MM.1S (cell line): Measurements from ENCODE around the gene PRDX2.

ENCODE experiments used
- DNase-seq: peaks from one replicate; pipeline ENCODE4 v3.0.0-alpha.2; 2015
- H2AFZ ChIP-seq: fragments of 300-600 bp; sonication (generic); 2 replicates; pipeline ENCODE4 v1.6.0; 2016; ENCODE audit warnings: antibody characterized with exemption, low read length
- H3F3A ChIP-seq: fragments of 300-600 bp; sonication (generic); 2 replicates; pipeline ENCODE4 v1.6.1; 2016; ENCODE audit warnings: mild to moderate bottlenecking, antibody characterized with exemption, low read length, moderate library complexity, mixed read lengths; ENCODE audit not compliant: insufficient read depth
- H3K27ac ChIP-seq: fragments of 300-600 bp; sonication (generic); 2 replicates; pipeline ENCODE4 v1.5.1; 2016; ENCODE audit warnings: mild to moderate bottlenecking, low read length
- H3K27me3 ChIP-seq: fragments of 300-600 bp; sonication (generic); replicated peaks from 2 replicates; pipeline ENCODE4 v1.6.0; 2016; ENCODE audit warnings: low read length; ENCODE audit not compliant: insufficient read depth
- H3K36me3 ChIP-seq: fragments of 300-600 bp; sonication (generic); replicated peaks from 2 replicates; pipeline ENCODE4 v1.6.1; 2016; ENCODE audit warnings: mild to moderate bottlenecking, low read length, mixed read lengths; ENCODE audit not compliant: insufficient read depth
- H3K4me1 ChIP-seq: fragments of 300-600 bp; sonication (generic); 2 replicates; pipeline ENCODE4 v1.6.1; 2016; ENCODE audit warnings: low read length, mixed read lengths
- H3K4me2 ChIP-seq: fragments of 300-600 bp; sonication (generic); 2 replicates; pipeline ENCODE4 v1.6.0; 2016; ENCODE audit warnings: low read depth, low read length
- H3K4me3 ChIP-seq: fragments of 300-600 bp; sonication (generic); 2 replicates; pipeline ENCODE4 v1.5.1; 2016; ENCODE audit warnings: low read length, mixed read lengths
- H3K79me2 ChIP-seq: fragments of 300-600 bp; sonication (generic); 2 replicates; pipeline ENCODE4 v1.6.1; 2016; ENCODE audit warnings: mixed run types, low read length, mixed read lengths
- H3K9ac ChIP-seq: fragments of 300-600 bp; sonication (generic); 2 replicates; pipeline ENCODE4 v1.6.1; 2016; ENCODE audit warnings: low read length, mixed read lengths
- H3K9me2 ChIP-seq: fragments of 300-600 bp; sonication (generic); replicated peaks from 2 replicates; pipeline ENCODE4 v1.6.1; 2016; ENCODE audit warnings: mild to moderate bottlenecking, low read length, mixed read lengths; ENCODE audit not compliant: insufficient read depth
- H3K9me3 ChIP-seq: fragments of 300-600 bp; sonication (generic); replicated peaks from 2 replicates; pipeline ENCODE4 v1.6.1; 2016; ENCODE audit warnings: mild to moderate bottlenecking, low read length, mixed read lengths; ENCODE audit not compliant: insufficient read depth
- H4K20me1 ChIP-seq: fragments of 300-600 bp; sonication (generic); 2 replicates; pipeline ENCODE4 v1.6.1; 2016; ENCODE audit warnings: mild to moderate bottlenecking, low read length, moderate library complexity, mixed read lengths; ENCODE audit not compliant: insufficient read depth
- EZH2 ChIP-seq: fragments of 300-600 bp; sonication (generic); optimal IDR thresholded peaks from 2 replicates; pipeline ENCODE3; 2017; ENCODE audit warnings: low read depth, mild to moderate bottlenecking, antibody characterized with exemption, low read length, mixed read lengths
- EZH2phosphoT487 ChIP-seq: fragments of 300-600 bp; sonication (generic); IDR thresholded peaks from 2 replicates; pipeline ENCODE4 v1.6.1; 2018; ENCODE audit warnings: antibody characterized with exemption, low read length
- TF ChIP-seq, protein P1 (sequence below): fragments of 300-600 bp; sonication (generic); IDR thresholded peaks from 2 replicates; pipeline ENCODE4 v1.5.1; 2016; ENCODE audit warnings: antibody characterized with exemption, low read length, mixed read lengths

Gene PRDX2

GRCh38 chr19:12748489-12748888 lies 53.1 kb downstream of the PRDX2 start:
- no peaks in the 10 kb centered on the region for H3K9me2 ChIP-seq
- H3K4me1 ChIP-seq, result no peaks in the 10 kb centered on the region
- TF ChIP-seq EZH2phosphoT487 (no peak), EZH2 (no peak)
- TF ChIP-seq, protein P1, sequence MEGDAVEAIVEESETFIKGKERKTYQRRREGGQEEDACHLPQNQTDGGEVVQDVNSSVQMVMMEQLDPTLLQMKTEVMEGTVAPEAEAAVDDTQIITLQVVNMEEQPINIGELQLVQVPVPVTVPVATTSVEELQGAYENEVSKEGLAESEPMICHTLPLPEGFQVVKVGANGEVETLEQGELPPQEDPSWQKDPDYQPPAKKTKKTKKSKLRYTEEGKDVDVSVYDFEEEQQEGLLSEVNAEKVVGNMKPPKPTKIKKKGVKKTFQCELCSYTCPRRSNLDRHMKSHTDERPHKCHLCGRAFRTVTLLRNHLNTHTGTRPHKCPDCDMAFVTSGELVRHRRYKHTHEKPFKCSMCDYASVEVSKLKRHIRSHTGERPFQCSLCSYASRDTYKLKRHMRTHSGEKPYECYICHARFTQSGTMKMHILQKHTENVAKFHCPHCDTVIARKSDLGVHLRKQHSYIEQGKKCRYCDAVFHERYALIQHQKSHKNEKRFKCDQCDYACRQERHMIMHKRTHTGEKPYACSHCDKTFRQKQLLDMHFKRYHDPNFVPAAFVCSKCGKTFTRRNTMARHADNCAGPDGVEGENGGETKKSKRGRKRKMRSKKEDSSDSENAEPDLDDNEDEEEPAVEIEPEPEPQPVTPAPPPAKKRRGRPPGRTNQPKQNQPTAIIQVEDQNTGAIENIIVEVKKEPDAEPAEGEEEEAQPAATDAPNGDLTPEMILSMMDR, result no peak
- no peak overlapping the region for H3K4me3 ChIP-seq
- no peaks in the 10 kb centered on the region for H4K20me1 ChIP-seq
- DNase-seq, result no peak
- H3K9ac ChIP-seq, result no peak overlapping the region
- no peak overlapping the region for H2AFZ ChIP-seq
- H3K27me3 ChIP-seq, result peaks cover 37% of the 10 kb centered on the region
- no peaks in the 10 kb centered on the region for H3F3A ChIP-seq
- H3K4me2 ChIP-seq, result no peak overlapping the region
- no peaks in the 10 kb centered on the region for H3K36me3 ChIP-seq
- H3K9me3 ChIP-seq, result no peaks in the 10 kb centered on the region
- no peak overlapping the region for H3K27ac ChIP-seq
- no peaks in the 10 kb centered on the region for H3K79me2 ChIP-seq
